ENCODE data around the gene CARM1. TPM values are rescaled to one million over a fixed set of nuclear protein-coding genes. Genes with fewer than 3 reads are reported as not detected.

Gene CARM1
- total and polyA plus RNA-seq, 2 of the 13 experiments (the other 11 are each of a cell fraction or from before 2014, with no cell fraction given): 27.6 to 55.8 TPM

DNA sequence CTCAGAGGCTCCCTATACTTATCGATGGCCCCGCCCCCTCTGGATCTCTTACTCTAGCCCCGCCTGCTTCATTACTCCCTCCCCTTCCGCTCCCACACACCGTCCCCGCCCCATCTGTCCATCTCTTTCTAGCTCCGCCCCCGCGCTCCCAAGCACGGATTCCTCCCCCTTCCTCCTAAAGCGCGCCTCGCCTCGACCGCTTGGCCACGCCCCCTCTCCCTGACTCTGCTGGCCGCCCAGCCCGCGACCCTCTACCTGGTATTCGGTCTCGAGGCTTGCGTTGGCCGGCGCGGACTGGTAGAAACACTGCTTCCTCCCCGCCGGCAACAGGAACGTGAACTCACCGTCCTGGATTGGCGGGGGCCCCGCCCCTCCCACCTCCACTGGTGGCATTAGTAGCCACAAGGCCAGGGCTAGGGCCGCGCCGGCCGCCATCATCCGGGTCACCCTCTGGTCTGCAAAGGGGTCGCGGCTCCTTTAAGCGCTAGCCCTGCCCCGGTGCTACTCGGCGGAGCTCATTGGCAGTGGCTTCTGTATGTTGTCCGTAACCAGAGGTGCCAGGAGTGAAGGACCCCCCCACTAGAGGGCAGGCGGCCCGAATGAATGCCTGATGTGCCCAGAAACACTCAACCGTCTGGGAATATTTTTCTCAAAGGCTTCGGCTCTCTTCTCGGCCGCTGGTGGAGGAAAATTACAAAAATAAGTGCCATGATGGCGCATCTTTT lies 35.4 kb upstream of the CARM1 start, which contains the start of gene TMED1 (continued):
- no peak; the same call in 1 of the 2 replicates for TF ChIP-seq NCOA2 (CRISPR knock-in tag; IDR thresholded peaks at IDR 0.05)
- no peak for TF ChIP-seq ZNF264 (CRISPR knock-in tag; IDR thresholded peaks at IDR 0.05)
- TF ChIP-seq, protein P1, sequence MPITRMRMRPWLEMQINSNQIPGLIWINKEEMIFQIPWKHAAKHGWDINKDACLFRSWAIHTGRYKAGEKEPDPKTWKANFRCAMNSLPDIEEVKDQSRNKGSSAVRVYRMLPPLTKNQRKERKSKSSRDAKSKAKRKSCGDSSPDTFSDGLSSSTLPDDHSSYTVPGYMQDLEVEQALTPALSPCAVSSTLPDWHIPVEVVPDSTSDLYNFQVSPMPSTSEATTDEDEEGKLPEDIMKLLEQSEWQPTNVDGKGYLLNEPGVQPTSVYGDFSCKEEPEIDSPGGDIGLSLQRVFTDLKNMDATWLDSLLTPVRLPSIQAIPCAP (CRISPR knock-in tag; IDR thresholded peaks at IDR 0.05; ENCODE audit: low read depth): peak; percentile 67; the same call in 1 of the 2 replicates
- TF ChIP-seq, protein P2, sequence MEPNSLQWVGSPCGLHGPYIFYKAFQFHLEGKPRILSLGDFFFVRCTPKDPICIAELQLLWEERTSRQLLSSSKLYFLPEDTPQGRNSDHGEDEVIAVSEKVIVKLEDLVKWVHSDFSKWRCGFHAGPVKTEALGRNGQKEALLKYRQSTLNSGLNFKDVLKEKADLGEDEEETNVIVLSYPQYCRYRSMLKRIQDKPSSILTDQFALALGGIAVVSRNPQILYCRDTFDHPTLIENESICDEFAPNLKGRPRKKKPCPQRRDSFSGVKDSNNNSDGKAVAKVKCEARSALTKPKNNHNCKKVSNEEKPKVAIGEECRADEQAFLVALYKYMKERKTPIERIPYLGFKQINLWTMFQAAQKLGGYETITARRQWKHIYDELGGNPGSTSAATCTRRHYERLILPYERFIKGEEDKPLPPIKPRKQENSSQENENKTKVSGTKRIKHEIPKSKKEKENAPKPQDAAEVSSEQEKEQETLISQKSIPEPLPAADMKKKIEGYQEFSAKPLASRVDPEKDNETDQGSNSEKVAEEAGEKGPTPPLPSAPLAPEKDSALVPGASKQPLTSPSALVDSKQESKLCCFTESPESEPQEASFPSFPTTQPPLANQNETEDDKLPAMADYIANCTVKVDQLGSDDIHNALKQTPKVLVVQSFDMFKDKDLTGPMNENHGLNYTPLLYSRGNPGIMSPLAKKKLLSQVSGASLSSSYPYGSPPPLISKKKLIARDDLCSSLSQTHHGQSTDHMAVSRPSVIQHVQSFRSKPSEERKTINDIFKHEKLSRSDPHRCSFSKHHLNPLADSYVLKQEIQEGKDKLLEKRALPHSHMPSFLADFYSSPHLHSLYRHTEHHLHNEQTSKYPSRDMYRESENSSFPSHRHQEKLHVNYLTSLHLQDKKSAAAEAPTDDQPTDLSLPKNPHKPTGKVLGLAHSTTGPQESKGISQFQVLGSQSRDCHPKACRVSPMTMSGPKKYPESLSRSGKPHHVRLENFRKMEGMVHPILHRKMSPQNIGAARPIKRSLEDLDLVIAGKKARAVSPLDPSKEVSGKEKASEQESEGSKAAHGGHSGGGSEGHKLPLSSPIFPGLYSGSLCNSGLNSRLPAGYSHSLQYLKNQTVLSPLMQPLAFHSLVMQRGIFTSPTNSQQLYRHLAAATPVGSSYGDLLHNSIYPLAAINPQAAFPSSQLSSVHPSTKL (CRISPR knock-in tag; IDR thresholded peaks at IDR 0.05): peak; percentile 48
- no peak for TF ChIP-seq RARA (CRISPR knock-in tag; IDR thresholded peaks at IDR 0.05)
- TF ChIP-seq, protein P3, sequence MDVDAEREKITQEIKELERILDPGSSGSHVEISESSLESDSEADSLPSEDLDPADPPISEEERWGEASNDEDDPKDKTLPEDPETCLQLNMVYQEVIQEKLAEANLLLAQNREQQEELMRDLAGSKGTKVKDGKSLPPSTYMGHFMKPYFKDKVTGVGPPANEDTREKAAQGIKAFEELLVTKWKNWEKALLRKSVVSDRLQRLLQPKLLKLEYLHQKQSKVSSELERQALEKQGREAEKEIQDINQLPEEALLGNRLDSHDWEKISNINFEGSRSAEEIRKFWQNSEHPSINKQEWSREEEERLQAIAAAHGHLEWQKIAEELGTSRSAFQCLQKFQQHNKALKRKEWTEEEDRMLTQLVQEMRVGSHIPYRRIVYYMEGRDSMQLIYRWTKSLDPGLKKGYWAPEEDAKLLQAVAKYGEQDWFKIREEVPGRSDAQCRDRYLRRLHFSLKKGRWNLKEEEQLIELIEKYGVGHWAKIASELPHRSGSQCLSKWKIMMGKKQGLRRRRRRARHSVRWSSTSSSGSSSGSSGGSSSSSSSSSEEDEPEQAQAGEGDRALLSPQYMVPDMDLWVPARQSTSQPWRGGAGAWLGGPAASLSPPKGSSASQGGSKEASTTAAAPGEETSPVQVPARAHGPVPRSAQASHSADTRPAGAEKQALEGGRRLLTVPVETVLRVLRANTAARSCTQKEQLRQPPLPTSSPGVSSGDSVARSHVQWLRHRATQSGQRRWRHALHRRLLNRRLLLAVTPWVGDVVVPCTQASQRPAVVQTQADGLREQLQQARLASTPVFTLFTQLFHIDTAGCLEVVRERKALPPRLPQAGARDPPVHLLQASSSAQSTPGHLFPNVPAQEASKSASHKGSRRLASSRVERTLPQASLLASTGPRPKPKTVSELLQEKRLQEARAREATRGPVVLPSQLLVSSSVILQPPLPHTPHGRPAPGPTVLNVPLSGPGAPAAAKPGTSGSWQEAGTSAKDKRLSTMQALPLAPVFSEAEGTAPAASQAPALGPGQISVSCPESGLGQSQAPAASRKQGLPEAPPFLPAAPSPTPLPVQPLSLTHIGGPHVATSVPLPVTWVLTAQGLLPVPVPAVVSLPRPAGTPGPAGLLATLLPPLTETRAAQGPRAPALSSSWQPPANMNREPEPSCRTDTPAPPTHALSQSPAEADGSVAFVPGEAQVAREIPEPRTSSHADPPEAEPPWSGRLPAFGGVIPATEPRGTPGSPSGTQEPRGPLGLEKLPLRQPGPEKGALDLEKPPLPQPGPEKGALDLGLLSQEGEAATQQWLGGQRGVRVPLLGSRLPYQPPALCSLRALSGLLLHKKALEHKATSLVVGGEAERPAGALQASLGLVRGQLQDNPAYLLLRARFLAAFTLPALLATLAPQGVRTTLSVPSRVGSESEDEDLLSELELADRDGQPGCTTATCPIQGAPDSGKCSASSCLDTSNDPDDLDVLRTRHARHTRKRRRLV (CRISPR knock-in tag; IDR thresholded peaks at IDR 0.05): peak; percentile 26; the same call in 1 of the 2 replicates
- 0 out of 2 replicates have a peak, but pooled peaks have one; percentile 31 for TF ChIP-seq KDM5B (CRISPR knock-in tag; IDR thresholded peaks at IDR 0.05; ENCODE audit: borderline replicate concordance)
- TF ChIP-seq ZNF567 (CRISPR knock-in tag; IDR thresholded peaks at IDR 0.05; ENCODE audit: borderline replicate concordance): 0 out of 2 replicates have a peak, but pooled peaks have one; percentile 86
- TF ChIP-seq ZNF569 (CRISPR knock-in tag; IDR thresholded peaks at IDR 0.05; ENCODE audit: borderline replicate concordance): no peak
- TF ChIP-seq, protein P4, sequence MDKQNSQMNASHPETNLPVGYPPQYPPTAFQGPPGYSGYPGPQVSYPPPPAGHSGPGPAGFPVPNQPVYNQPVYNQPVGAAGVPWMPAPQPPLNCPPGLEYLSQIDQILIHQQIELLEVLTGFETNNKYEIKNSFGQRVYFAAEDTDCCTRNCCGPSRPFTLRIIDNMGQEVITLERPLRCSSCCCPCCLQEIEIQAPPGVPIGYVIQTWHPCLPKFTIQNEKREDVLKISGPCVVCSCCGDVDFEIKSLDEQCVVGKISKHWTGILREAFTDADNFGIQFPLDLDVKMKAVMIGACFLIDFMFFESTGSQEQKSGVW (CRISPR knock-in tag; IDR thresholded peaks at IDR 0.05; ENCODE audit: borderline replicate concordance): no peak
- TF ChIP-seq ZMYM3 (CRISPR knock-in tag; IDR thresholded peaks at IDR 0.05): no peak
- peak; percentile 74 for TF ChIP-seq POGK (CRISPR knock-in tag; conservative IDR thresholded peaks at IDR 0.05)
- TF ChIP-seq GABPA (IDR thresholded peaks at IDR 0.05; ENCODE audit: low read depth, low read length): peak; percentile 41
- peak; percentile 69; the same call in 1 of the 2 replicates for TF ChIP-seq GABPA (CRISPR knock-in tag; IDR thresholded peaks at IDR 0.05; ENCODE audit: low read depth)
- 0 out of 2 replicates have a peak, but pooled peaks have one; percentile 51 for TF ChIP-seq HNRNPL (IDR thresholded peaks at IDR 0.05; ENCODE audit: low read depth, low read length)
